MM.1S (cell line): ENCODE results near the gene ARMCX4.

Experiments used
- DNase-seq: peaks from one replicate; pipeline ENCODE4 v3.0.0-alpha.2; 2015
- H2AFZ ChIP-seq: fragments of 300-600 bp; sonication (generic); 2 replicates; pipeline ENCODE4 v1.6.0; 2016; ENCODE audit warnings: antibody characterized with exemption, low read length
- H3F3A ChIP-seq: fragments of 300-600 bp; sonication (generic); 2 replicates; pipeline ENCODE4 v1.6.1; 2016; ENCODE audit warnings: mild to moderate bottlenecking, antibody characterized with exemption, low read length, moderate library complexity, mixed read lengths; ENCODE audit not compliant: insufficient read depth
- H3K27ac ChIP-seq: fragments of 300-600 bp; sonication (generic); 2 replicates; pipeline ENCODE4 v1.5.1; 2016; ENCODE audit warnings: mild to moderate bottlenecking, low read length
- H3K27me3 ChIP-seq: fragments of 300-600 bp; sonication (generic); replicated peaks from 2 replicates; pipeline ENCODE4 v1.6.0; 2016; ENCODE audit warnings: low read length; ENCODE audit not compliant: insufficient read depth
- H3K36me3 ChIP-seq: fragments of 300-600 bp; sonication (generic); replicated peaks from 2 replicates; pipeline ENCODE4 v1.6.1; 2016; ENCODE audit warnings: mild to moderate bottlenecking, low read length, mixed read lengths; ENCODE audit not compliant: insufficient read depth
- H3K4me1 ChIP-seq: fragments of 300-600 bp; sonication (generic); 2 replicates; pipeline ENCODE4 v1.6.1; 2016; ENCODE audit warnings: low read length, mixed read lengths
- H3K4me2 ChIP-seq: fragments of 300-600 bp; sonication (generic); 2 replicates; pipeline ENCODE4 v1.6.0; 2016; ENCODE audit warnings: low read depth, low read length
- H3K4me3 ChIP-seq: fragments of 300-600 bp; sonication (generic); 2 replicates; pipeline ENCODE4 v1.5.1; 2016; ENCODE audit warnings: low read length, mixed read lengths
- H3K79me2 ChIP-seq: fragments of 300-600 bp; sonication (generic); 2 replicates; pipeline ENCODE4 v1.6.1; 2016; ENCODE audit warnings: mixed run types, low read length, mixed read lengths
- H3K9ac ChIP-seq: fragments of 300-600 bp; sonication (generic); 2 replicates; pipeline ENCODE4 v1.6.1; 2016; ENCODE audit warnings: low read length, mixed read lengths
- H3K9me2 ChIP-seq: fragments of 300-600 bp; sonication (generic); replicated peaks from 2 replicates; pipeline ENCODE4 v1.6.1; 2016; ENCODE audit warnings: mild to moderate bottlenecking, low read length, mixed read lengths; ENCODE audit not compliant: insufficient read depth
- H3K9me3 ChIP-seq: fragments of 300-600 bp; sonication (generic); replicated peaks from 2 replicates; pipeline ENCODE4 v1.6.1; 2016; ENCODE audit warnings: mild to moderate bottlenecking, low read length, mixed read lengths; ENCODE audit not compliant: insufficient read depth
- H4K20me1 ChIP-seq: fragments of 300-600 bp; sonication (generic); 2 replicates; pipeline ENCODE4 v1.6.1; 2016; ENCODE audit warnings: mild to moderate bottlenecking, low read length, moderate library complexity, mixed read lengths; ENCODE audit not compliant: insufficient read depth
- EZH2 ChIP-seq: fragments of 300-600 bp; sonication (generic); optimal IDR thresholded peaks from 2 replicates; pipeline ENCODE3; 2017; ENCODE audit warnings: low read depth, mild to moderate bottlenecking, antibody characterized with exemption, low read length, mixed read lengths
- EZH2phosphoT487 ChIP-seq: fragments of 300-600 bp; sonication (generic); IDR thresholded peaks from 2 replicates; pipeline ENCODE4 v1.6.1; 2018; ENCODE audit warnings: antibody characterized with exemption, low read length
- TF ChIP-seq, protein P1 (sequence below): fragments of 300-600 bp; sonication (generic); IDR thresholded peaks from 2 replicates; pipeline ENCODE4 v1.5.1; 2016; ENCODE audit warnings: antibody characterized with exemption, low read length, mixed read lengths

The ARMCX4 gene

DNA sequence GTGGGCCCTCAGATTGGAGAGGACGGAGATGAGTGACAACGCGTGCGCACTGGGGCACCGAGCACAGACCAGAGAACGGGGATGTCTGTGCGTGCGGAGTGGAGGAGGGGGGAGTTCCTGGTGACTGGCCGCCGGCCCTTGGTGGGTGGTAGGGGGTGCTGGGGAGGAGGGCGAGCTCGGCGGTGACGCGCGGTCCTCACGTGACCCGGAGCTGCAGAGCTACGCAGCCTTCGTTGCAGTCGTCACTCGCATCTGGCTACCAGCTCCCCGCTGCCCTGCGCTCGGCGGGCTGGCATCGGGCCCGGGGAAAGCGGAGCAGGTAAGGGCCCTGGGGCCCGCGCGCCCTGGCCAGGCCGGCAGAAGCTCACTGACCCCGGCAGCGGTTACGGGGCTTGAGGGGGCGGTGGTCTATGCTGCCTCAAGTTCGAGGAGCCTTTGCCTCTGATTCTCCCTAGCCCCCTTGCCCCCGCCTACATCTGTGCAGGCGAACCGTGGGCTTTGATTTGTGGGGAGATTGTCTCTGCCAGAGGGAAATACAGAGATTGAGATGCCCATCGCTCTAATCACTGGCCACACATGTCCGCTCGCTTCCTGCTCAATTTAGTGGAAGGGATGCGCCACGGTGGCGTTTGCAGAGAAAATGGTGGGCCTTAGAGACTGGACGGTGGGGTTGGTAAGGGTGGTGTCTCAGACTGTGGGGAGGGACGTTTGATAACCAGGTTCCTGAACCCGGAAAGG, at the start of gene ARMCX4:
ARMCX4 (plus strand) TSS at position 245 of the 738 bp plus-strand sequence. CDS start 3,134 bp downstream, outside the sequence.
- Histone ChIP-seq H3K27ac (no peak within 1 kb of the TSS), H3K4me3 (no peak within 1 kb of the TSS), H3K9me2 (no peaks in the 10 kb centered on the region), H3K9ac (no peak within 1 kb of the TSS), H3K36me3 (no peaks in the 10 kb centered on the region), H3K79me2 (no peaks in the 10 kb centered on the region), H3K4me1 (no peaks in the 10 kb centered on the region), H2AFZ (no peak within 1 kb of the TSS), H3F3A (no peaks in the 10 kb centered on the region), H4K20me1 (no peaks in the 10 kb centered on the region), H3K9me3 (no peaks in the 10 kb centered on the region), H3K4me2 (no peak within 1 kb of the TSS), H3K27me3 (no peaks in the 10 kb centered on the region)
- no peak for DNase-seq
- TF ChIP-seq EZH2phosphoT487 (no peak), EZH2 (no peak)

DNA sequence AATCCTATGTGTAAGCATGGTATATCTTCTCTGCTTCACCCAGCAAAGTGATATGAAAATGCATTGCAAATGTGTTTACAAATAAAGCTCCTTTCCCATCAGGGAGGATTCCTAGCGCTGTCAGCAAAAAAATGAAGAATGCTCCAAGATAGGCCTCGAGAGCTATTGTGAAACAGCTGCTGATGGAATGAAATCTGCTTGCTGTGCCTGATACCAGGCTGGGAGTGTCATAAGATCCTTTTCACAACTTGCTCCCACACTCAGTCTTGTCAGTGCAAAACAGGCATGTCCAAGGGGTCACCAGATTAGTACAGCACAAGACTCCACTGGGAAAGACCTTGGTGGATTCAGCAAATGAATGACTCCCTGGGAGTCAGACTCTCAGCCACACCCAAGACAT, 43.2 kb upstream of the ARMCX4 start:
- no peaks in the 10 kb centered on the region for H4K20me1 ChIP-seq
- no peak overlapping the region for H3K9ac ChIP-seq
- no peaks in the 10 kb centered on the region for H3F3A ChIP-seq
- H3K4me2 ChIP-seq, result no peak overlapping the region
- no peak for DNase-seq
- no peak overlapping the region for H2AFZ ChIP-seq
- no peaks in the 10 kb centered on the region for H3K27me3 ChIP-seq
- TF ChIP-seq EZH2 (no peak), EZH2phosphoT487 (no peak)
- TF ChIP-seq, protein P1, sequence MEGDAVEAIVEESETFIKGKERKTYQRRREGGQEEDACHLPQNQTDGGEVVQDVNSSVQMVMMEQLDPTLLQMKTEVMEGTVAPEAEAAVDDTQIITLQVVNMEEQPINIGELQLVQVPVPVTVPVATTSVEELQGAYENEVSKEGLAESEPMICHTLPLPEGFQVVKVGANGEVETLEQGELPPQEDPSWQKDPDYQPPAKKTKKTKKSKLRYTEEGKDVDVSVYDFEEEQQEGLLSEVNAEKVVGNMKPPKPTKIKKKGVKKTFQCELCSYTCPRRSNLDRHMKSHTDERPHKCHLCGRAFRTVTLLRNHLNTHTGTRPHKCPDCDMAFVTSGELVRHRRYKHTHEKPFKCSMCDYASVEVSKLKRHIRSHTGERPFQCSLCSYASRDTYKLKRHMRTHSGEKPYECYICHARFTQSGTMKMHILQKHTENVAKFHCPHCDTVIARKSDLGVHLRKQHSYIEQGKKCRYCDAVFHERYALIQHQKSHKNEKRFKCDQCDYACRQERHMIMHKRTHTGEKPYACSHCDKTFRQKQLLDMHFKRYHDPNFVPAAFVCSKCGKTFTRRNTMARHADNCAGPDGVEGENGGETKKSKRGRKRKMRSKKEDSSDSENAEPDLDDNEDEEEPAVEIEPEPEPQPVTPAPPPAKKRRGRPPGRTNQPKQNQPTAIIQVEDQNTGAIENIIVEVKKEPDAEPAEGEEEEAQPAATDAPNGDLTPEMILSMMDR, result no peak
- H3K4me1 ChIP-seq, result no peaks in the 10 kb centered on the region
- no peak overlapping the region for H3K4me3 ChIP-seq
- no peaks in the 10 kb centered on the region for H3K9me2 ChIP-seq
- no peaks in the 10 kb centered on the region for H3K79me2 ChIP-seq
- H3K9me3 ChIP-seq, result no peaks in the 10 kb centered on the region
- no peaks in the 10 kb centered on the region for H3K36me3 ChIP-seq
- H3K27ac ChIP-seq, result no peak overlapping the region

DNA sequence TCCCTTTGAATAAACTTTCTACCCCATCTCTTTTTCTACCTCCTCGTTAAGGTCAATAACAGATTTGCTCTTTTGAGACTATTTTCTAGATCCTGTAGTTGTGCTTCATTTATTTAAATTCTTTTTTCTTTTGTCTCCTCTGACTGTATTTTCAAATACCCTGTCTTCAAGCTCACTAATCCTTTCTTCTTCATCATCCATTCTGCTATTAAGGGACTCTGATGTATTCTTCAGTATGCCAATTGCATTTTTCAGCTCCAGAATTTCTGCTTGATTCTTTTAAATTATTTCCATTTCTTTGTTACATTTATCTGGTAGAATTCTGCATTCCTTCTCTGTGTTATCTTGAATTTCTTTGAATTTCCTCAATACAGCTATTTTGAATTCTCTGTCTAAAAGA, 36.0 kb upstream of the ARMCX4 start:
- no peak for TF ChIP-seq EZH2
- no peak for TF ChIP-seq EZH2phosphoT487
- TF ChIP-seq, protein P1, result no peak
- Histone ChIP-seq H3K27ac (no peak overlapping the region), H3K9me2 (no peaks in the 10 kb centered on the region)

DNA sequence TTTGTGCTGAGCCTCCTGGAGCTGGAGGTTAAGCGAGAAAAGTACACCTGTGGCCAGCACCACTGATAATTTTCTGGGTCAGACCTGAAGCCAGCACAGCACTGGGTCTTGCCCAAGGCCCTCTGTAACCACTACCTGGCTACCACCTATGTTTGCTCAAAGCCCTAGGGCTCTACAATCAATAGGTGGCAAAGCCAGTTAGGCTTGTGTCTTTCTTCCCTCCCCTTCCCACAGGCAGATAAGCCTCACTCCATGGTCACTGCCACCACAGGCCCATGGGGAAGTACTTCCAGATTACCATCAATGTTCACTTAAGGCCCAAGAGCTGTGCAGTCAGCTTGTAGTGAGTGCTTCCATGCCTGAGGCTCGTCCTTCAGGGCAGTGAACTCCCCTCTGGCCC, 35.2 kb upstream of the ARMCX4 start:
- no peaks in the 10 kb centered on the region for H3K9me2 ChIP-seq
- no peak overlapping the region for H3K27ac ChIP-seq
- H3K36me3 ChIP-seq, result no peaks in the 10 kb centered on the region
- H3K9me3 ChIP-seq, result no peaks in the 10 kb centered on the region
- H3K79me2 ChIP-seq, result no peaks in the 10 kb centered on the region
- no peak overlapping the region for H3K9ac ChIP-seq
- no peaks in the 10 kb centered on the region for H3K4me1 ChIP-seq
- H3K27me3 ChIP-seq, result no peaks in the 10 kb centered on the region
- H4K20me1 ChIP-seq, result no peaks in the 10 kb centered on the region
- no peak overlapping the region for H2AFZ ChIP-seq
- TF ChIP-seq, protein P1, result no peak
- no peak for TF ChIP-seq EZH2phosphoT487
- no peak for TF ChIP-seq EZH2
- H3K4me3 ChIP-seq, result no peak overlapping the region
- no peak for DNase-seq
- no peaks in the 10 kb centered on the region for H3F3A ChIP-seq
- no peak overlapping the region for H3K4me2 ChIP-seq

More for the DNA sequence above, 36.0 kb upstream of the ARMCX4 start:
- Histone ChIP-seq H3K27me3 (no peaks in the 10 kb centered on the region), H3K4me3 (no peak overlapping the region), H3K9me3 (no peaks in the 10 kb centered on the region), H2AFZ (no peak overlapping the region), H3K36me3 (no peaks in the 10 kb centered on the region), H3K4me1 (no peaks in the 10 kb centered on the region), H3K9ac (no peak overlapping the region), H3K4me2 (no peak overlapping the region), H3F3A (no peaks in the 10 kb centered on the region), H3K79me2 (no peaks in the 10 kb centered on the region), H4K20me1 (no peaks in the 10 kb centered on the region)
- no peak for DNase-seq
